ENCODE results near the gene CYB561D1.

CYB561D1 gene

GRCh38 chr1:109500941-109501381 lies 7.1 kb downstream of the CYB561D1 start:
- H3K4me3 ChIP-seq (ENCODE audit: low read depth, low read length), result no peak overlapping the region
- no peak for TF ChIP-seq CTCF (IDR thresholded peaks at IDR 0.05; ENCODE audit: low read depth, low read length, missing control alignments)
- no peak for DNase-seq (ENCODE audit: low read depth)

GRCh38 chr1:109501644-109502363 lies 7.9 kb downstream of the CYB561D1 start:
- TF ChIP-seq CTCF (IDR thresholded peaks at IDR 0.05; ENCODE audit: low read depth, low read length, missing control alignments), result no peak
- DNase-seq (ENCODE audit: low read depth), result no peak
- no peak overlapping the region for H3K4me3 ChIP-seq (ENCODE audit: low read depth, low read length)

- DNase-seq (ENCODE audit: low read depth), result no peak
- no peak for TF ChIP-seq CTCF (IDR thresholded peaks at IDR 0.05; ENCODE audit: low read depth, low read length, missing control alignments)
- no peak overlapping the region for H3K4me3 ChIP-seq (ENCODE audit: low read depth, low read length)
Measured at GRCh38 chr1:109502364-109502851, 8.5 kb downstream of the CYB561D1 start.

GRCh38 chr1:109503935-109504334 lies 10.0 kb downstream of the CYB561D1 start:
- no peak for DNase-seq (ENCODE audit: low read depth)
- no peak for TF ChIP-seq CTCF (IDR thresholded peaks at IDR 0.05; ENCODE audit: low read depth, low read length, missing control alignments)
- no peak overlapping the region for H3K4me3 ChIP-seq (ENCODE audit: low read depth, low read length)

- no peak for DNase-seq (ENCODE audit: low read depth)
- no peak overlapping the region for H3K4me3 ChIP-seq (ENCODE audit: low read depth, low read length)
- no peak for TF ChIP-seq CTCF (IDR thresholded peaks at IDR 0.05; ENCODE audit: low read depth, low read length, missing control alignments)
Measured at GRCh38 chr1:109504974-109505373, 11.1 kb downstream of the CYB561D1 start.

GRCh38 chr1:109508001-109508872 lies 14.3 kb downstream of the CYB561D1 start:
- no peak for TF ChIP-seq CTCF (IDR thresholded peaks at IDR 0.05; ENCODE audit: low read depth, low read length, missing control alignments)
- no peak for DNase-seq (ENCODE audit: low read depth)
- no peak overlapping the region for H3K4me3 ChIP-seq (ENCODE audit: low read depth, low read length)

All from GM12864 (cell line).